ENCODE measurements around the gene LHB. TPM values are rescaled to one million over a fixed set of nuclear protein-coding genes. Genes with fewer than 3 reads are reported as not detected.

Gene LHB
- total and polyA plus RNA-seq, 7 experiments from 2014 or later = not detected

DNA sequence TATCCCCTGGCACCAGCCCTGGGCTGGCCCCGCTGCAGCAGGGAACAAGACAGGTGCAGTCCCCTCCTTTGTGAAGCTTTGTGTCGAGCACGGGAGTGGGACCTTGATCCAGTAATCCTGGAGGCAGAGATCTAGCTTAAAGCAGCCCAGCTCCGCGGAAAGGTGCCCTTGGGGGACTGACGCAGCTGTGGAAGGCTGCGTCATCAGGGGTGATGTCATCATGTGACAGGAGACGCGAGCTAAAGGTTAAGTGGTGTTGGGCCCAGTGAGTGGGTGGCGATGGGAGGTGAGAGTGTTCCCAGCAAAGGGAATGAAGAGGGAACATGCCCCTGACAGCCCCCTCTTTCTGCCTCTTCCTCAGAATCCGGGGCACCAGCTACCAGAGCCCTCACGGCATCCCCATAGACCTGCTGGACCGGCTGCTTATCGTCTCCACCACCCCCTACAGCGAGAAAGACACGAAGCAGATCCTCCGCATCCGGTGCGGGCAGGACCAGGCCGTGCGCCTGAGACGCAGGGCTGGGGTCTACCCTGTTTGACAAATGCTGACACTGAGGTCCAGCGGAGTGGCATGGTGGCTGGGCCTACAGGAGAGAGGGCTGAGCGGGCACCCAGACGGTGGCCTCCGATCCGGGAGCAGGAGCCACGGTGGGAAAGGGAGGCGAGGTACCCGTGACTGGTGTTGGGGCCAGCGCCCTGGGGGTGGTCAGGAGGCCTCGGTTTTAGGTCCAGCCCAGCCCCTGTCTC is 2.6 kb downstream of the LHB start:
- Mint-ChIP-seq H3K36me3 (peaks cover 0 to 11% (median 3%) of the 10 kb centered on the region in 5 donors), H3K4me3 (peak overlapping the region in 1 of 10 donors; percentile 51), H3K9me3 (no peaks in the 10 kb centered on the region), H3K4me1 (peaks cover 0 to 15% (median 9%) of the 10 kb centered on the region in 7 donors), H3K27ac (peak overlapping the region in 1 of 9 donors; percentile 67), H3K27me3 (peaks cover 0 to 10% (median 0%) of the 10 kb centered on the region in 5 donors)
- peaks cover 0 to 44% (median 0%) of the 10 kb centered on the region in 3 experiments for H3K36me3 ChIP-seq (ENCODE audit: control insufficient read depth in 2 of 3, insufficient read depth in 3 of 3, low read length in 3 of 3)
- POLR2A ChIA-PET = interaction anchor here (0.9 kb wide), 1 partner anchor 173 kb away, joined by 3 read pairs; no protein-coding TSS in a partner anchor
- DNase-seq (no peak), ATAC-seq (no peak)
- intact Hi-C loops (cut with micrococcal nuclease) = no loop called here
- H3K27me3 ChIP-seq (ENCODE audit: control insufficient read depth in 2 of 2, insufficient read depth in 2 of 2, low read length in 2 of 2) = no peaks in the 10 kb centered on the region
- H3K4me3 ChIP-seq (ENCODE audit: low read length) = no peak overlapping the region
- no peak overlapping the region for H3K27ac ChIP-seq (ENCODE audit: low read depth, low read length)
- no peaks in the 10 kb centered on the region for H3K4me1 ChIP-seq (ENCODE audit: control insufficient read depth in 2 of 2, insufficient read depth in 2 of 2, low read length in 2 of 2)
- no peaks in the 10 kb centered on the region for H3K9me3 ChIP-seq (ENCODE audit: control insufficient read depth in 2 of 3, low read length in 3 of 3)
- CTCF ChIA-PET = no interaction called here

DNA sequence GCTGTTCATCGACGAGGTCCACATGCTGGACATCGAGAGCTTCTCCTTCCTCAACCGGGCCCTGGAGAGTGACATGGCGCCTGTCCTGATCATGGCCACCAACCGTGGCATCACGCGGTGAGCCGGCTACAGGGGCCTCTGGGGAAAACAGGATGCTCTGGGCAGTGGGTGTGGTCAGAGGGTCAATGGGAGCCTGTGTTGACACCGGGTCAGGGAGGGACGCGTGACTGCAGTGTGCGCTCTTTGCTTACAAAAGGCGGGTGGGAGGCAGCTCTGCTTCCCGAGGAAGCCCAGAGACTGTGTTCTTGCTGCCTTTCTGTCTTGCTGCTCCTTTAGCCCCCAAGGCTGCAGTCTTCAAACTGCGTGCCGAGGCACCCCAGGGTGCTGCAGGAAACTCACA is 5.7 kb downstream of the LHB start:
- Histone ChIP-seq H3K9me3 (ENCODE audit: control insufficient read depth in 2 of 3, low read length in 3 of 3) (no peaks in the 10 kb centered on the region), H3K36me3 (ENCODE audit: control insufficient read depth in 2 of 3, insufficient read depth in 3 of 3, low read length in 3 of 3) (peaks cover 0 to 59% (median 3%) of the 10 kb centered on the region in 3 experiments), H3K27ac (ENCODE audit: low read depth, low read length) (no peak overlapping the region), H3K4me3 (ENCODE audit: low read length) (no peak overlapping the region), H3K27me3 (ENCODE audit: control insufficient read depth in 2 of 2, insufficient read depth in 2 of 2, low read length in 2 of 2) (no peaks in the 10 kb centered on the region), H3K4me1 (ENCODE audit: control insufficient read depth in 2 of 2, insufficient read depth in 2 of 2, low read length in 2 of 2) (no peaks in the 10 kb centered on the region)
- Mint-ChIP-seq H3K27me3 (no peaks in the 10 kb centered on the region), H3K4me3 (no peak overlapping the region), H3K4me1 (no peaks in the 10 kb centered on the region), H3K9me3 (no peaks in the 10 kb centered on the region), H3K27ac (no peak overlapping the region), H3K36me3 (peaks cover 0 to 16% (median 4%) of the 10 kb centered on the region in 5 donors)
- ChIA-PET CTCF (interaction anchor here (0.6 kb wide), 1 partner anchor 9 kb away, joined by 3 read pairs; no protein-coding TSS in a partner anchor), POLR2A (no interaction called here)
- intact Hi-C loops (cut with micrococcal nuclease) = no loop called here
- DNase-seq (no peak), ATAC-seq (no peak)

GRCh38 chr19:49010453-49010852 is 6.4 kb downstream of the LHB start:
- ATAC-seq (no peak), DNase-seq (no peak)
- Histone ChIP-seq H3K27ac (ENCODE audit: low read depth, low read length) (no peak overlapping the region), H3K9me3 (ENCODE audit: control insufficient read depth in 2 of 3, low read length in 3 of 3) (no peaks in the 10 kb centered on the region), H3K27me3 (ENCODE audit: control insufficient read depth in 2 of 2, insufficient read depth in 2 of 2, low read length in 2 of 2) (no peaks in the 10 kb centered on the region), H3K4me3 (ENCODE audit: low read length) (no peak overlapping the region), H3K4me1 (ENCODE audit: control insufficient read depth in 2 of 2, insufficient read depth in 2 of 2, low read length in 2 of 2) (no peaks in the 10 kb centered on the region), H3K36me3 (ENCODE audit: control insufficient read depth in 2 of 3, insufficient read depth in 3 of 3, low read length in 3 of 3) (peaks cover 0 to 62% (median 3%) of the 10 kb centered on the region in 3 experiments)
- intact Hi-C loops (cut with micrococcal nuclease) = no loop called here
- POLR2A ChIA-PET = no interaction called here
- H3K4me1 Mint-ChIP-seq = no peaks in the 10 kb centered on the region
- no peak overlapping the region for H3K4me3 Mint-ChIP-seq
- no peaks in the 10 kb centered on the region for H3K9me3 Mint-ChIP-seq
- H3K36me3 Mint-ChIP-seq = peaks cover 0 to 16% (median 4%) of the 10 kb centered on the region in 5 donors
- H3K27me3 Mint-ChIP-seq = no peaks in the 10 kb centered on the region
- H3K27ac Mint-ChIP-seq = peak overlapping the region in 1 of 9 donors; percentile 51
- CTCF ChIA-PET = interaction anchor here (0.6 kb wide), 1 partner anchor 9 kb away, joined by 3 read pairs; no protein-coding TSS in a partner anchor

DNA sequence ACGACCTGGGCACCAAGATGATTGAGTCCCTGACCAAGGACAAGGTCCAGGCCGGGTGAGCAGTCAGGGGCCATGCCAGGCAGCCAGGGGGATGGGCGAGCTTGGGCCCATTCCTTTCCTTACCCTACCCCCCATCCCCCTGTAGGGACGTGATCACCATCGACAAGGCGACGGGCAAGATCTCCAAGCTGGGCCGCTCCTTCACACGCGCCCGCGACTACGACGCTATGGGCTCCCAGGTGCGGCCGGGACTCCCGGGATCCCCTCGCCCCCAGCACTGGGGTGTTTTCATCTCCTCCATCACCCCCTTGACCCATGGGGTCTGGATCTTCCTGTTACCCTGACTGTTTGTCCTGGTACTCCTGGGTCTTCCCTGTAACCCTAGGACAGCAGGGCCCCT is 7.1 kb downstream of the LHB start:
- POLR2A ChIA-PET = interaction anchor here (0.8 kb wide), 1 partner anchor 16 kb away, joined by 5 read pairs; the partner anchor contains the start of gene RUVBL2
- H3K36me3 ChIP-seq (ENCODE audit: control insufficient read depth in 2 of 3, insufficient read depth in 3 of 3, low read length in 3 of 3) = peaks cover 0 to 62% (median 3%) of the 10 kb centered on the region in 3 experiments
- Mint-ChIP-seq H3K27me3 (no peaks in the 10 kb centered on the region), H3K4me3 (no peak overlapping the region), H3K36me3 (peaks cover 0 to 16% (median 4%) of the 10 kb centered on the region in 5 donors), H3K9me3 (no peaks in the 10 kb centered on the region), H3K4me1 (no peaks in the 10 kb centered on the region), H3K27ac (no peak overlapping the region)
- CTCF ChIA-PET = interaction anchor here (0.7 kb wide), 1 partner anchor 8 kb away, joined by 9 read pairs; no protein-coding TSS in a partner anchor
- H3K27me3 ChIP-seq (ENCODE audit: control insufficient read depth in 2 of 2, insufficient read depth in 2 of 2, low read length in 2 of 2) = no peaks in the 10 kb centered on the region
- no peak overlapping the region for H3K27ac ChIP-seq (ENCODE audit: low read depth, low read length)
- DNase-seq (no peak), ATAC-seq (no peak)
- intact Hi-C loops (cut with micrococcal nuclease) = no loop called here
- no peaks in the 10 kb centered on the region for H3K9me3 ChIP-seq (ENCODE audit: control insufficient read depth in 2 of 3, low read length in 3 of 3)
- no peak overlapping the region for H3K4me3 ChIP-seq (ENCODE audit: low read length)
- no peaks in the 10 kb centered on the region for H3K4me1 ChIP-seq (ENCODE audit: control insufficient read depth in 2 of 2, insufficient read depth in 2 of 2, low read length in 2 of 2)

DNA sequence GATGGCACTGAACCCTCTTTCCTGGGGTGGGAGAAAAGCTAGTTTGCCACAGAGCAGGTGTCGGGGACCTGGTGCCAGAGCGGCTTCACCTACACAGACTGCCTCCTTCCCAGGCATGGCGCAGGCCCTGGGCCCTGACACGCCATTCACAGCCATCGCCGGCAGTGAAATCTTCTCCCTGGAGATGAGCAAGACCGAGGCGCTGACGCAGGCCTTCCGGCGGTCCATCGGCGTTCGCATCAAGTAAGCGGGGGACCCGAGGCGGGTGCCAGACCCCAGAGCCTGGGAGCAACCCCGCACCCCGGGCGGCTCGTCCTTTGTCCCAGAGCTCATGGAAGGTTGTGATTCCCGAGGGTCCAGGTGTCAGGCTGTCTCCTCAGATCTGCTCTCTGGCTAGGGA is 10.0 kb downstream of the LHB start:
- no peak overlapping the region for H3K27ac Mint-ChIP-seq
- CTCF ChIA-PET = no interaction called here
- peaks cover 0 to 21% (median 4%) of the 10 kb centered on the region in 5 donors for H3K36me3 Mint-ChIP-seq

DNA sequence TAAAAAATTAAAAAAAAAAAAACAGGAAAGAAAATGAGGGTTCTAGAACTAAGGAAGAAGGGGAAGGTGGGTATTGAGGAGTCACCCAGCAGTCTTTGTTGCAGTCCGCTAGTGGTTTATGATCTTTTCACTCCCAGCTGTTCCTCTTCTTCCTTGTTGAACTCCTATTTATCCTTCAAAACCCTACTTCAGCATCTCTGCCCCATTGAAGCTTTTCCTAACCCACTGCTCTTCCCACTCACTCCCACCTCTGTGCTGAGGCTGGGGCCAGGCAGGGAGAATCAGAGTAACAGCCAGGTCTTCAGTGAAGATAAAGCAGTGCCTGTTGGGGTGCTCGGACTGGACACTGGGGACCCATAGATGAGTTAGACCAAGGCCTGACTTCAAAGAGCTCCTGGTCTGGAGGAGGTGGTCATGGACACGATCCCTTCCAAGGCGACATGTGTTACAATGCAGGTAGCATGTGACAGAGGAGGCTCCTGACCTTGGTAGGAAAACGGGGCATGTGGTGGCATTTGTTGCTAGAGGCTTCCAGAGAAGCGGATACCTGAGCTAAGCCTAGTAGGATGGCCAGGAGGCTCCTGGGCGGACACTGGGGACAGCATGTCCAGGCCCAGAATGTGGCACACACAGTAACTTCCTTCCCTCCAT is 11.8 kb downstream of the LHB start:
- DNase-seq (no peak), ATAC-seq (no peak)
- Mint-ChIP-seq H3K36me3 (peaks cover 0 to 16% (median 0%) of the 10 kb centered on the region in 5 donors), H3K4me1 (peaks cover 0 to 1% (median 0%) of the 10 kb centered on the region in 7 donors), H3K27me3 (no peaks in the 10 kb centered on the region), H3K27ac (peak overlapping the region in 1 of 9 donors; percentile 33), H3K9me3 (no peaks in the 10 kb centered on the region), H3K4me3 (no peak overlapping the region)
- no peaks in the 10 kb centered on the region for H3K4me1 ChIP-seq (ENCODE audit: control insufficient read depth in 2 of 2, insufficient read depth in 2 of 2, low read length in 2 of 2)
- no peak overlapping the region for H3K27ac ChIP-seq (ENCODE audit: low read depth, low read length)
- no peaks in the 10 kb centered on the region for H3K27me3 ChIP-seq (ENCODE audit: control insufficient read depth in 2 of 2, insufficient read depth in 2 of 2, low read length in 2 of 2)
- ChIA-PET CTCF (no interaction called here), POLR2A (no interaction called here)
- H3K9me3 ChIP-seq (ENCODE audit: control insufficient read depth in 2 of 3, low read length in 3 of 3) = no peaks in the 10 kb centered on the region
- intact Hi-C loops (cut with micrococcal nuclease) = no loop called here
- H3K36me3 ChIP-seq (ENCODE audit: control insufficient read depth in 2 of 3, insufficient read depth in 3 of 3, low read length in 3 of 3) = peaks cover 0 to 65% (median 3%) of the 10 kb centered on the region in 3 experiments
- no peak overlapping the region for H3K4me3 ChIP-seq (ENCODE audit: low read length)

More for the DNA sequence above, 10.0 kb downstream of the LHB start:
- intact Hi-C loops (cut with micrococcal nuclease) = no loop called here
- Histone ChIP-seq H3K4me3 (ENCODE audit: low read length) (no peak overlapping the region), H3K36me3 (ENCODE audit: control insufficient read depth in 2 of 3, insufficient read depth in 3 of 3, low read length in 3 of 3) (peaks cover 0 to 82% (median 3%) of the 10 kb centered on the region in 3 experiments), H3K27ac (ENCODE audit: low read depth, low read length) (no peak overlapping the region), H3K4me1 (ENCODE audit: control insufficient read depth in 2 of 2, insufficient read depth in 2 of 2, low read length in 2 of 2) (no peaks in the 10 kb centered on the region), H3K9me3 (ENCODE audit: control insufficient read depth in 2 of 3, low read length in 3 of 3) (no peaks in the 10 kb centered on the region), H3K27me3 (ENCODE audit: control insufficient read depth in 2 of 2, insufficient read depth in 2 of 2, low read length in 2 of 2) (no peaks in the 10 kb centered on the region)
- peaks cover 0 to 1% (median 0%) of the 10 kb centered on the region in 7 donors for H3K4me1 Mint-ChIP-seq
- DNase-seq = no peak
- H3K4me3 Mint-ChIP-seq = no peak overlapping the region
- no peaks in the 10 kb centered on the region for H3K27me3 Mint-ChIP-seq
- ATAC-seq = no peak
- POLR2A ChIA-PET = interaction anchor here (1.1 kb wide), 1 partner anchor 15 kb away, joined by 4 read pairs; no protein-coding TSS in a partner anchor
- H3K9me3 Mint-ChIP-seq = no peaks in the 10 kb centered on the region
